H9 (cell line): Measurements from ENCODE around the gene BBIP1. TPM values are rescaled to one million over a fixed set of nuclear protein-coding genes. Genes with fewer than 3 reads are reported as not detected.

Source experiments
- DNase-seq: peaks from one replicate; pipeline ENCODE4 v3.0.0-alpha.2; 2017
- H2AFZ ChIP-seq: one replicate; pipeline ENCODE4 v1.6.1; 2013; ENCODE audit warnings: mild to moderate bottlenecking, low read length, control low read depth, moderate library complexity
- H2AK5ac ChIP-seq: 2 replicates; pipeline ENCODE4 v1.6.1; 2013; ENCODE audit warnings: low read length, control low read depth, mixed read lengths; ENCODE audit not compliant: insufficient read length
- H2BK120ac ChIP-seq: one replicate; pipeline ENCODE4 v1.6.1; 2013; ENCODE audit warnings: low read depth, mild to moderate bottlenecking, low read length, control low read depth, inconsistent platforms; ENCODE audit not compliant: poor library complexity, severe bottlenecking
- H2BK12ac ChIP-seq: 2 replicates; pipeline ENCODE4 v1.6.1; 2013; ENCODE audit warnings: low read length, control low read depth, mixed read lengths, low read depth; ENCODE audit not compliant: insufficient read length
- H2BK15ac ChIP-seq: 2 replicates; pipeline ENCODE4 v1.6.1; 2013; ENCODE audit warnings: low read depth, low read length, control low read depth
- H2BK20ac ChIP-seq: one replicate; pipeline ENCODE4 v1.6.1; 2013; ENCODE audit warnings: low read depth, mild to moderate bottlenecking, low read length, control low read depth, inconsistent platforms; ENCODE audit not compliant: poor library complexity, severe bottlenecking
- H2BK5ac ChIP-seq: 2 replicates; pipeline ENCODE4 v1.6.1; 2013; ENCODE audit warnings: low read length, control low read depth, mixed read lengths; ENCODE audit not compliant: insufficient read length
- H3K14ac ChIP-seq: 2 replicates; pipeline ENCODE4 v1.6.1; 2013; ENCODE audit warnings: low read length, control low read depth; ENCODE audit not compliant: insufficient read depth
- H3K18ac ChIP-seq: 2 replicates; pipeline ENCODE4 v1.6.1; 2013; ENCODE audit warnings: low read depth, mild to moderate bottlenecking, mixed read lengths, low read length, control low read depth; ENCODE audit not compliant: insufficient read length
- H3K23ac ChIP-seq: 2 replicates; pipeline ENCODE4 v1.6.1; 2013; ENCODE audit warnings: low read length, control low read depth, mixed read lengths, low read depth; ENCODE audit not compliant: insufficient read length
- H3K23me2 ChIP-seq: 2 replicates; pipeline ENCODE4 v1.6.1; 2013; ENCODE audit warnings: low read depth, mild to moderate bottlenecking, mixed read lengths, low read length, control low read depth; ENCODE audit not compliant: insufficient read length, poor library complexity, severe bottlenecking
- H3K27ac ChIP-seq: 2 replicates; pipeline ENCODE4 v1.5.1; 2013; ENCODE audit warnings: low read length, control low read depth, mixed read lengths, low read depth; ENCODE audit not compliant: insufficient read length
- H3K27me3 ChIP-seq: 2 replicates; pipeline ENCODE4 v1.6.1; 2013; ENCODE audit warnings: low read length, control low read depth, inconsistent platforms; ENCODE audit not compliant: insufficient read depth
- H3K4ac ChIP-seq: 2 replicates; pipeline ENCODE4 v1.6.1; 2013; ENCODE audit warnings: low read depth, mild to moderate bottlenecking, control low read depth, inconsistent platforms, low read length, moderate library complexity
- H3K4me1 ChIP-seq: 2 replicates; pipeline ENCODE4 v1.6.1; 2013; ENCODE audit warnings: low read length, control low read depth, inconsistent platforms; ENCODE audit not compliant: insufficient read depth
- H3K4me2 ChIP-seq: 2 replicates; pipeline ENCODE4 v1.6.1; 2013; ENCODE audit warnings: low read length, control low read depth, mixed read lengths; ENCODE audit not compliant: insufficient read length, insufficient read depth
- H3K56ac ChIP-seq: 2 replicates; pipeline ENCODE4 v1.6.1; 2013; ENCODE audit warnings: low read depth, mild to moderate bottlenecking, mixed read lengths, low read length, control low read depth; ENCODE audit not compliant: insufficient read length
- H3K79me1 ChIP-seq: 2 replicates; pipeline ENCODE4 v1.6.1; 2013; ENCODE audit warnings: low read depth, mild to moderate bottlenecking, moderate library complexity, low read length, control low read depth, inconsistent platforms; ENCODE audit not compliant: insufficient read depth, poor library complexity, severe bottlenecking
- H3K79me2 ChIP-seq: 2 replicates; pipeline ENCODE4 v1.6.1; 2013; ENCODE audit warnings: low read length, control low read depth, inconsistent platforms; ENCODE audit not compliant: insufficient read depth
- H3K9ac ChIP-seq: 2 replicates; pipeline ENCODE4 v1.6.1; 2013; ENCODE audit warnings: low read length, control low read depth, mixed read lengths; ENCODE audit not compliant: insufficient read length; ENCODE audit errors: extremely low read depth
- H3K9me3 ChIP-seq: one replicate; pipeline ENCODE4 v1.6.1; 2013; ENCODE audit warnings: low read depth, low read length, inconsistent platforms; ENCODE audit not compliant: control insufficient read depth
- H3T11ph ChIP-seq: one replicate; pipeline ENCODE4 v1.6.1; 2013; ENCODE audit warnings: mild to moderate bottlenecking, low read length, control low read depth, inconsistent platforms
- H4K20me1 ChIP-seq: one replicate; pipeline ENCODE4 v1.6.1; 2013; ENCODE audit not compliant: control insufficient read depth, insufficient read length, insufficient read depth
- H4K5ac ChIP-seq: 2 replicates; pipeline ENCODE4 v1.6.1; 2013; ENCODE audit warnings: low read depth, mild to moderate bottlenecking, mixed read lengths, low read length, control low read depth; ENCODE audit not compliant: insufficient read length
- H4K8ac ChIP-seq: replicated peaks from 2 replicates; pipeline ENCODE4 v1.6.1; 2013; ENCODE audit warnings: low read length, control low read depth, mixed read lengths, low read depth; ENCODE audit not compliant: insufficient read length
- H4K91ac ChIP-seq: 2 replicates; pipeline ENCODE4 v1.6.1; 2013; ENCODE audit warnings: low read depth, mild to moderate bottlenecking, moderate library complexity, mixed read lengths, low read length, control low read depth; ENCODE audit not compliant: insufficient read length
- H3K27ac Mint-ChIP-seq, 3 experiments: 2 replicates in 2 of 3; 3 replicates in 1 of 3; pipeline ENCODE4 v1.8.0; 2020 to 2021; ENCODE audit warnings: mixed read lengths in 3 of 3, mild to moderate bottlenecking in 1 of 3, moderate library complexity in 1 of 3
- H3K27me3 Mint-ChIP-seq: 2 replicates; pipeline ENCODE4 v1.8.0; 2021; ENCODE audit warnings: low read depth, mild to moderate bottlenecking, moderate library complexity, mixed read lengths
- H3K36me3 Mint-ChIP-seq, 3 experiments: 2 replicates in 2 of 3; 3 replicates in 1 of 3; pipeline ENCODE4 v1.8.0; 2020 to 2021; ENCODE audit warnings: low read depth in 3 of 3, mixed read lengths in 3 of 3; ENCODE audit not compliant: insufficient read depth in 1 of 3
- H3K4me1 Mint-ChIP-seq, 2 experiments: 2 replicates each; pipeline ENCODE4 v1.8.0; 2020; ENCODE audit warnings: mixed read lengths in 2 of 2
- H3K4me3 Mint-ChIP-seq, 2 experiments: 2 replicates in 1 of 2; 3 replicates in 1 of 2; pipeline ENCODE4 v1.8.0; 2020 to 2021; ENCODE audit warnings: mild to moderate bottlenecking in 2 of 2, mixed read lengths in 2 of 2, moderate library complexity in 1 of 2
- H3K9me3 Mint-ChIP-seq, 2 experiments: 2 replicates in 1 of 2; 3 replicates in 1 of 2; pipeline ENCODE4 v1.8.0; 2020; ENCODE audit warnings: mild to moderate bottlenecking in 2 of 2, mixed read lengths in 2 of 2, moderate library complexity in 1 of 2
- CTCF ChIP-seq: fragments of 200-600 bp; sonication (generic); conservative IDR thresholded peaks from 3 replicates; pipeline ENCODE4 v1.8.0; 2021; ENCODE audit warnings: antibody characterized with exemption, mild to moderate bottlenecking
- WGBS: extraction: QIAGEN DNeasy Blood & Tissue Kit; methylation state at CpG from one replicate; pipeline ENCODE4 v1.1.7; 2013; ENCODE audit warnings: missing lambda C conversion rate, low lambda C conversion rate, mixed read lengths; ENCODE audit not compliant: insufficient read length; ENCODE audit errors: extremely low coverage; 5-methylcytosine and 5-hydroxymethylcytosine counted together
- total RNA-seq: library from RNA; stranded (reverse); gene quantifications from 2 replicates; pipeline ENCODE4 v1.2.1, GENCODE V29; 2021

BBIP1 gene
- total RNA-seq, 1 experiment from 2014 or later: 18.8 TPM

GRCh38 chr10:110871298-110872084, 47.5 kb downstream of the BBIP1 start, which contains the start of gene PDCD4:
Gene PDCD4, plus strand, starts transcription at chr10:110871928. Its CDS starts 4,100 bp downstream, at chr10:110876028.
- H3K4ac ChIP-seq: no peak within 1 kb of the TSS; the same call in 1 of the 2 replicates
- no peaks in the 10 kb centered on the region for H4K20me1 ChIP-seq
- peak within 1 kb of the TSS; percentile 83 to 96 (median 96) for H3K27ac Mint-ChIP-seq
- DNase-seq: peak; percentile 100
- peak within 1 kb of the TSS; percentile 69 for H4K5ac ChIP-seq
- peak within 1 kb of the TSS; percentile 87 for H2BK120ac ChIP-seq
- TF ChIP-seq CTCF: no peak
- H3K36me3 Mint-ChIP-seq: peaks cover 0 to 4% (median 0%) of the 10 kb centered on the region in 3 experiments; a peak in 1 of 7 replicates
- no peak within 1 kb of the TSS for H3K56ac ChIP-seq
- no peak within 1 kb of the TSS for H3K27ac ChIP-seq
- H2AFZ ChIP-seq: peak within 1 kb of the TSS; percentile 75
- peak within 1 kb of the TSS; percentile 78 to 87 for H3K4me3 Mint-ChIP-seq
- no CpG with 5 or more reads among the region's 47 CpGs for WGBS
- H3K27me3 ChIP-seq: no peaks in the 10 kb centered on the region
- H2BK20ac ChIP-seq: no peak within 1 kb of the TSS
- no peak within 1 kb of the TSS for H2BK5ac ChIP-seq
- no peaks in the 10 kb centered on the region for H3K27me3 Mint-ChIP-seq
- H3K4me2 ChIP-seq: peak within 1 kb of the TSS; percentile 94
- no peak within 1 kb of the TSS for H4K91ac ChIP-seq
- no peak within 1 kb of the TSS for H3K23ac ChIP-seq
- H3K79me1 ChIP-seq: no peaks in the 10 kb centered on the region
- no peak within 1 kb of the TSS for H4K8ac ChIP-seq
- no peaks in the 10 kb centered on the region; the same call in 1 of the 2 replicates for H3K4me1 ChIP-seq
- no peaks in the 10 kb centered on the region for H3K79me2 ChIP-seq
- H3K9me3 Mint-ChIP-seq: no peaks in the 10 kb centered on the region; a peak in 1 of 5 replicates
- H3K9ac ChIP-seq: peak within 1 kb of the TSS; percentile 68
- H2AK5ac ChIP-seq: no peak within 1 kb of the TSS
- H3K18ac ChIP-seq: peak within 1 kb of the TSS; percentile 88
- H3K14ac ChIP-seq: peak within 1 kb of the TSS; percentile 88
- H3K9me3 ChIP-seq: no peaks in the 10 kb centered on the region
- peaks cover 24 to 25% of the 10 kb centered on the region in 2 experiments for H3K4me1 Mint-ChIP-seq
- H2BK12ac ChIP-seq: peak within 1 kb of the TSS; percentile 0
- no peak within 1 kb of the TSS for H2BK15ac ChIP-seq
- peak within 1 kb of the TSS; percentile 73 for H3T11ph ChIP-seq
- peaks cover 11% of the 10 kb centered on the region for H3K23me2 ChIP-seq
